Measurements from ENCODE around the gene PDE9A.

Gene PDE9A

DNA sequence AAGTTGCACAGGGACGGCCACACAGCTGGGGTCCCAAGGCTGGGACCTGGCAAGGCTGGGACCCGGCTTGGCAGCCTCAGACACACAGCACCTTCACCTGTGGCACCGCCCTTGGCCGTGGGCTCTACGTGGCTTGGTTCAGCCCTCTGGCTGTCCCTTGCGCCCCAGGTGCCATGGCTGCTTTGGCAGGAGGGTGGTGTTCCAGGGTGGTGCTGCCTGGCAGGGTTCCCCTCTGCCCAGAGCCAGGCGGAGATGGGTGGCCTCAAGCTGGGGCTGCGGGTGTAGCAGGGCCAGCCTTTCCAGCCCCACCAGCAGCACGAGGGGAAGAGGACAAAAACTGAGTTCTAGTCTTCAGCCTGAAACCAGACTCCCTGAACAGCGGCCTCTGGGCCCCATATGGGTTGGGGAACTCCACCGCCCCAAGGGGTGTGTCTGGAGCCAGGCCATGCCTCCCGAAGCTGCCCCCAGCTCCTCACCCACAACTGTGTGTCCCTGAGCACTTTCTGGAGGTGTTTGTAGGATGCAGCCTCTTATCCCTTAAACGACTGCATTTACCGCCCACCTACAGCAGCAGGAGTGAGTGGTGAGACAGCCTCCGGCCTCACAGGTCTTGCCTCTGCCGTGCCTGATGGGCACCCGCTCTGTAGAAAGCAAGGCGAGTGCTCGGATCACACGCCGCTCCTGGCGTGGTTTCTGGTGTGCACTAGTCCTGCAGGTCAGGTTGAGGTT lies 92.3 kb downstream of the PDE9A start:
- no peak for DNase-seq

DNA sequence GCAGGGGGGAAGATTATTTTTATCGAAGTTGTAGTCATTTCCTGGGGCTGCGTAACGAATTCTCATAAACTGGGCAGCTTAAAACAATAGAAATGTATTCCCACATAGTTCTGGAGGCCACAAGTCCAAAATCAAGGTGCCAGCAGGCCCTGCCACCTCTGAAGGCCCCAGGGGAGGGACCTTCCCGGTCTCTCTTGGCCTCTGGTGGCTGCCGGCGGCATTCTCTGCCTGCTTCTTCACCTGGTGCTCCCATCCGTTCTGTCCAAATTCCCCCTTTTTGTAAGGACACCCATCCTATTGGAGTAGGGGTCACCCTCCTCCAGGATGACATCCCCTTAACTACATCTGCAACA lies 92.8 kb downstream of the PDE9A start:
- DNase-seq: no peak

DNA sequence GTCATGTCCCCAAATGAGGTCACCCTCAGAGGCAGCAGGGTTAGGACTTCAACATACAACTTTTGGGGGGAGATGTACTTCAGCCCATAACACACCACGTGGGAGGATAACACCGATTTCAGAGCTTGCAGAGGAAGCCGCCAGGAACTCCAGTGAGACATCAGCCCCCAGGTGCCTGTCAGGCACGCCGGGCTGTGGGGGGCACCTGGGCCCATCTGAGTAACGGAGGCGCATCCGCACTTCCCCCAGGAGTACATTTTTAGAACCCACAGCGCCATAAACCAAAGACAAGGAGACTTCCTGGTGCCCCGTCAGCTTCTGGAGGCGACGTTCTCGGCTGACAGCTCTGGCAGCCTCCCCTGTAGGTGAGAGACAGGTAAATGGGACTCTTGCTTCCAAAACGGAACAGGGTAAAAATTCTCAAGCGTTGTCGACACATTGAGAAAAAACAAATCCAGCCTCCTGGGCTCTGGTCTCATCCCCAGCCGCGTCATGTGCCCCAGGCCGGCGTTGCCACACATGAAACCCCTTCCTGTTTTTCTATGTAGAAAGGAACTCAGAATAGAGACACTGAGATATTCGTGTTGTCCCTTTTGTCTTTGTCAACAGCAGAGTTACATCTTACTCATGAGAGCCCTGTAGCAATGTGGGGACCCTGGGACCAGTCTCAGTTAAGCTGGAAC lies 93.3 kb downstream of the PDE9A start:
- no peak for DNase-seq

GRCh38 chr21:42747276-42747701 lies 93.9 kb downstream of the PDE9A start:
- DNase-seq: no peak

DNA sequence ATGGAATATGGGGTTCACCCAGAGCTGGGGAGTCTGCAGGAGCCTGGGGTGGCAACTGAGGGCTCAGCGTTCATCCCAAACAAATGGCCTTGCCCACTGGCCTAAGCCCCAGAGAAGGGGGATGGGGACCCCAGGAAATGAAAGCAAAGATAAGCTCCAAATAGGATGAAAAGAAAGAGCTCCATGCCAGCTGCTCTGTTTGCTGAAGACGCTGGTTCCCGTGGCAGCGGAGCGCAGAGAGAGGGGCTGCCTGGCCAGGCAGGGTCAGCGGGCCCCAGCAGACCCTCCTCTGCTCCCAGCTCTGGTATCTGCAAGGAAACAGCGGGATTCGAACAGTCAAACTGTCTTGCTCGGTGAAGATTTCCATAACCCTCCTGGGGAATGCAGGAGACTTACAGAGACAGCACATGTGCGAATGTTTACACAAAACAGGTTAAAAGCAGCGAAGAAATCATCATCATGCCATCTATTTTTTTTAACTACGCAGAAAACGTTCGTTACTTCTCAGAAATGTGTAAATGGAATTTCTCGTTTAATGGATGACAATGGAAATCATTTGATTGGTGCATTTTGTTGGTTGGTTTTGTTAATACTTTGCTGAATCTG lies 94.4 kb downstream of the PDE9A start:
- DNase-seq: no peak

DNA sequence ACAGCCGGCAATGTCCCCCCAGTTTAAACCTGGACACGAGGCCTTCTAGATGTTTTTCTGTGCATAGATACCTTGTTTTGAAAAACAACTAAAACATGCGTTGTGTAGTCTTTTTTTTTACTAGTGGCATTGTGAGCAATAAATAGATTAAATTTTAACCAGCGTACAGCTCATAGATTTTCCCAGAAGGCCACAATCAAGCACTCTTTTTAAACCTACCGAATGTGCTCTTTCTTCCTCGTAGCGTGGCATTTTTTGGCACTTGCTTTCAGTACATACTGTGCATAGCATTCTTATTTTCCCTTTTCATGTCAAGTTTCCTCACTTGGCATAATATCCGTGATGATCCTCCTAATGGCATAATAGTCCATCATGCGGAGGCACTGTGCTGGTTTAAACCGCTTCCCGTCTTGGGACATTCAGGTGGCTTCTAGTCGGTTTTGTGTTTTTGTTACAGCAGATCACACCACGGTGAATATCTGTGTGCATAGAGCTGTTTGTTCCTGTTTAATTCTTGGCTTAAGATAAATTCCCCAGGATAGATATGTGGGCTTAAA lies 95.3 kb downstream of the PDE9A start:
- no peak for DNase-seq

DNA sequence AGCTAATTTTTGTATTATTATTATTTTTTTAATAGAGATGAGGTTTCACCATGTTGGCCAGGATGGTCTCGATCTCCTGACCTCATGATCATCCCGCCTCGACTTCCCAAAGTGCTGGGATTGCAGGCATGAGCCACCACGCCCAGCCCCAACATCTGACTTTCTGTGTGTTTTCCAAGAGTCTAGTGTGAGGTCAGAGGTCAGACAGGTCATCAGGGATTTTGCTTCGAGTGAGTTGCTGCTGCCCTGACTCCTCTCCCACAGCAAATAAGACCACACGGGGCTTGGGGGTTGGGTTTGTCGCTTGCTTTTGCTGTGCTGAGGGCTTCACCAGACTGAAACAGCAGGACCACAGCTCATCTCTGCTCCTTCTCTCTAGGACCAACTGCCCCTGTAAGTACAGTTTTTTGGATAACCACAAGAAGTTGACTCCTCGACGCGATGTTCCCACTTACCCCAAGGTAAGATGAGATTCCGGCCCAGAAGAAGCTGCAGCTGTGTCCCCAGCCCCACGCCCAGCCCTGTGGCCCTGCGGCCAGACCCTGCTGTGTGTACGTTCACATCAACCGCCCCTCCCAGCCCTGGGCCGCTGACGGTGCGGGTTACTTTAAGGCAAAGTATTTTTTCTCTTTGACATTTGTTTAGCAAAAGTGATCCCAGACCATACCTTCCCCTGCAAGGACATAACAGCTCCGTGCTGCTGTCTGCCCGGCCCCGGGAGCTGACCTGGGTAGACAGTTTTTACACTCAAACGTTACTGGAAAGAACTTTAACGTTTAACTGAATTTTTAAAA lies 97.5 kb downstream of the PDE9A start:
- DNase-seq: no peak

- DNase-seq: no peak
These were observed 98.4 kb downstream of the PDE9A start for GRCh38 chr21:42751866-42752265.

DNA sequence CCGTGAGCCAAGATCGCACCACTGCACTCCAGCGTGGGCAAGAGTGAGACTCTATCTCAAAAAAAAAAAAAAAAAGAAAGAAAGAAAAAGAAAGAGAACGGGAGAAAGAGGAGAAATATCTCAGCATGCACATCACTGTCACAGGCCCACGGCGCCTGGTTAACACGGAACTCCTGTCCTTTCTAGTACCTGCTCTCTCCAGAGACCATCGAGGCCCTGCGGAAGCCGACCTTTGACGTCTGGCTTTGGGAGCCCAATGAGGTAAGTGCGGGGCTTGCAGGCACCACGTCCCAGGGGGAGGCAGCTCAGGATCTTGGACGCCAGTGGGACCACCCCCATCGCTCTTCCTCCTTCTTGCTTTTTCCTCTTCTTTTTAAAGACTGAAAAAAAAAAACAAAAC lies 100.4 kb downstream of the PDE9A start:
- no peak for DNase-seq

DNA sequence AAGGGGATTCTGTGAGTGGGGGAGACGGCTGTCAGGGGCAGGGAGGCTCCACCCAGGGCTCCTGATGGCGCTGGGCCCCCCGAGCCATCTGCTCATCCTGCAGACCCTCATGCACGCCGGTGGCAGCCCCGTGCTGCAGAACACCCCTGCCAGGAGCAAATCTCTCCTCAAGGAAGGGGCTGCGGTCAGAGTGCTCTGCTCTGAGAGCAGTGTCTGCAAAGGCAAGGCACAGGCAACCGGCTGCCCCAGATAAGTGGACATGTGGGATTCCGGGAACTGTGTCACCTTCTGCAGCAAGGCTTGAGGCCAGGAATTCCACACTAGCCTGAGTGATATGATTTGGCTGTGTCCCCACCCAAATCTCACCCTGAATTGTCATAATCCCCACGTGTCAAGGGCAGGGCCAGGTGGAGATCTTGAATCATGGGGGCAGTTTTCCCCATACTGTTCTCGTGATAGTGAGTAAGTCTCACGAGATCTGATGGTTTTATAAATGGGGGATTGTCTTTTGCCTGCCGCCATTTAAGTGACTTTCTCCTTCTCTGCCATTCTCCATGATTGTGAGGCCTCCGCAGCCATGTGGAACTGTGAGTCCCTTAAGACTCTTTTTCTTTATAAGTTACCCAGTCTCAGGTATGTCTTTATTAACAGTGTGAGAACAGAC lies 101.0 kb downstream of the PDE9A start:
- no peak for DNase-seq

- DNase-seq: no peak
These were observed 101.7 kb downstream of the PDE9A start for GRCh38 chr21:42755031-42755665.

- DNase-seq: no peak
These were observed 102.6 kb downstream of the PDE9A start for GRCh38 chr21:42755766-42756579.

GRCh38 chr21:42756580-42757250 lies 103.3 kb downstream of the PDE9A start:
- DNase-seq: no peak

- DNase-seq: no peak
These were observed 104.0 kb downstream of the PDE9A start for GRCh38 chr21:42757422-42757821.

GRCh38 chr21:42757826-42758655 lies 104.6 kb downstream of the PDE9A start:
- no peak for DNase-seq

DNA sequence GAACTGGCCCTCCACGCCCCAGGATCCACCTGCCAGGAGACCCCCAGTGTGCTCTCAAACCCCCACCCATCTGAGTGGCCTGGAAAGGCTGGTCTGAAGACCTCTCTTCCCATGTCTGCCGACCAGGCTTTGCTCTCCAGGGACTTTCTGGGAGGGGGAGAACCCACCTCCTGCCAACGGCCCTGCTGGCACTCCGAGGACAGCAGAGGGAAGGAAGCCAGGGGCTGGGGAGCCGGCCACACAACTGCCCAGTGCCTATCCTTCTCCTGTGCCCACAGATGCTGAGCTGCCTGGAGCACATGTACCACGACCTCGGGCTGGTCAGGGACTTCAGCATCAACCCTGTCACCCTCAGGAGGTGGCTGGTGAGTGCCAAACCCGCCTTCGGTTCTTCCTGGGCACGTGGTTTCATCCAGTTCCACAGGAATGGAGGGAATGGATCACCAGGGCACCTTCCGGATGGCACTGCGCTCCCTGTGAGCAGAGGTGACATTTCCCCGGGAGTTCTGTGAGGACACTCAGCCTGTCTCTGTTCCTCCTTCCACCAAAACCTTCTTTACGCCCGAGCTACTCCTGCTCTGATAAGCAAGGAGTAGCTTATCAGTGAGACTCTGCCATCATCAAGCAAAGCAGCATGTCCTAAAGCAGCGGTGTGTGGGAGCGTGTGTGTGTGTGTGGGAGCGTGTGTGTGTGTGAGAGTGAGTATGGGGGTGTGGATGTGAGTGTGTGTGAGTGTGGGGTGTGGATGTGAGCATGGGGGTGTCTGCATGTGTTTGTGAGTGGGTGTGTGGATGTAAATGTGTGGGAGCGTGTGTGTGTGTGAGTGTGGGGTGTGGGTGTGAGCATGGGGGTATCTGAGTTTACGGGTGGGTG lies 105.5 kb downstream of the PDE9A start:
- no peak for DNase-seq

DNA sequence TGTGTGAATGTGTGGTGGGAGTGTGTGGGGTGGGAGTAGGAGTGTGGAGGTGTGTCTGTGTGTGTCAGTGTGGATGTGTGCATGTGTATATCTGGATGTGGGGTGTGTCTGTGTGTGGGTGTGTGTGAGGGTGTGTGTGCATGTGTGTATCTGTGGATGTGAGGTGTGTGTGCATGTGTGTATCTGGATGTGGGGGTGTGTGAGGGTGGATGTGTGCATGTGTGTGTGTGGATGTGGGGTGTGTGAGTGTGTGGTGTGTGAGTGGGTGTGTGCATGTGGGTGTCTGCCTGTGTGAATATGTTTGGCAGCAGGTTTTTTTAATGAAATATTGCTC lies 106.1 kb downstream of the PDE9A start:
- no peak for DNase-seq

DNA sequence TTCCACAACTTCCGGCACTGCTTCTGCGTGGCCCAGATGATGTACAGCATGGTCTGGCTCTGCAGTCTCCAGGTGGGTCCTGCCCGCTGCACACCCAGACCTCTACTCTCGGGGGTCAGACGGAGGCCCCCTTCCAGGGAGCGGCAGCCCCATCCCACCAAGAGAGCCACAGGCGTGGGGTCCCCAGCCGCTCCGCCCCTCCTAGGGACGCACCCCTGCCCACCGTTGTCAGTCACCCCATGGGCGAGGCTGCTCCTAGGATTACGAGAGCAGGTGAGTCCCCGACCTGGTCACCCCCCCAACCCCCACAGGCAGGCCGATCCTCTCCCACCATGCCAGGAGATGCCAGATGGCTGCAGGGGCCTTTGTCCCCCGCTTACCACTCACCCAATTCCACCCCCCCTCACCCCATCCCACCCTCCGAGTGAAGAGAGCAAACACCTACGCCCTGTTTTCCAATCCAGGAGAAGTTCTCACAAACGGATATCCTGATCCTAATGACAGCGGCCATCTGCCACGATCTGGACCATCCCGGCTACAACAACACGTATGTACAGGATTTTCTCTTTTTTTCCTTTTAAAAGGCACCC lies 107.0 kb downstream of the PDE9A start:
- DNase-seq: no peak

Data from NCI-H2107 (cell line).